Vagina (tissue), 2 donors: Measurements from ENCODE around the gene CBFA2T3. TPM values are rescaled to one million over a fixed set of nuclear protein-coding genes. Genes with fewer than 3 reads are reported as not detected.

Source experiments
- DNase-seq, 2 donors: peaks; one replicate each; pipeline ENCODE4 v3.0.0-alpha.2; 2017; ENCODE audit errors: extremely low spot score in 2 of 2
- H3K27ac ChIP-seq: fragments of 200-600 bp; sonication (generic); one replicate; pipeline ENCODE4 v1.5.1; 2019
- H3K27me3 ChIP-seq: fragments of 200-600 bp; sonication (generic); one replicate; pipeline ENCODE4 v1.5.1; 2019
- H3K36me3 ChIP-seq, 2 donors: fragments of 200-600 bp; sonication (generic); one replicate each; pipeline ENCODE4 v1.5.1; 2017 to 2019
- H3K4me1 ChIP-seq: fragments of 200-600 bp; sonication (generic); one replicate; pipeline ENCODE4 v1.5.1; 2019
- H3K4me3 ChIP-seq, 2 donors: fragments of 200-600 bp; sonication (generic); 1 replicate in 1 of 2; 2 replicates in 1 of 2; pipeline ENCODE4 v1.5.1; 2016 to 2019
- H3K9me3 ChIP-seq: fragments of 200-600 bp; sonication (generic); one replicate; pipeline ENCODE4 v1.5.1; 2019
- CTCF ChIP-seq, 3 experiments: fragments of 450-650 bp in 2 of 3; fragments of 200-600 bp in 1 of 3; sonication (generic) in 1 of 3; IDR thresholded peaks; one replicate each; pipeline ENCODE4 v1.5.1; 2017 to 2019; ENCODE audit warnings: antibody characterized with exemption in 3 of 3, mild to moderate bottlenecking in 2 of 3, moderate library complexity in 2 of 3
- POLR2A ChIP-seq, 2 donors: fragments of 450-650 bp; IDR thresholded peaks; one replicate each; pipeline ENCODE4 v1.6.1; 2017; ENCODE audit warnings: antibody characterized with exemption in 2 of 2, mild to moderate bottlenecking in 2 of 2, moderate library complexity in 2 of 2
- POLR2AphosphoS5 ChIP-seq, 2 donors: sonication (generic); formaldehyde crosslinking; IDR thresholded peaks; one replicate each; pipeline ENCODE4 v1.9.0; 2017; ENCODE audit warnings: antibody characterized with exemption in 2 of 2, mild to moderate bottlenecking in 2 of 2, low read depth in 1 of 2; ENCODE audit not compliant: insufficient read depth in 1 of 2
- intact Hi-C: fragments of 100-400 bp; cut with DNase I; formaldehyde crosslinking; loops from one replicate; pipeline ENCODE4 v1.15.1; 2023
- total RNA-seq: library from RNA; depleted of rRNA; stranded (reverse); fragments of >200 nt; gene quantifications from one replicate; pipeline ENCODE4 v1.2.3, GENCODE V29; 2016

The CBFA2T3 gene
- total RNA-seq, 1 donor from 2014 or later: 2.7 TPM

- H3K4me1 ChIP-seq: no peaks in the 10 kb centered on the region
- no peaks in the 10 kb centered on the region for H3K36me3 ChIP-seq
- H3K4me3 ChIP-seq: no peak overlapping the region
- DNase-seq: no peak
- no peaks in the 10 kb centered on the region for H3K9me3 ChIP-seq
- TF ChIP-seq POLR2A (IDR thresholded peaks at IDR 0.05) (no peak), POLR2AphosphoS5 (IDR thresholded peaks at IDR 0.05; ENCODE audit: insufficient read depth in 1 of 2, low read depth in 1 of 2) (no peak), CTCF (IDR thresholded peaks at IDR 0.05) (no peak)
- H3K27ac ChIP-seq: no peak overlapping the region
- intact Hi-C loops: no loop called here
- no peaks in the 10 kb centered on the region for H3K27me3 ChIP-seq
Measured at GRCh38 chr16:88991813-88992350, 14.9 kb upstream of the CBFA2T3 start.

GRCh38 chr16:88989852-88990547, 13.0 kb upstream of the CBFA2T3 start:
- H3K27ac ChIP-seq: no peak overlapping the region
- H3K27me3 ChIP-seq: no peaks in the 10 kb centered on the region
- intact Hi-C loops: no loop called here

GRCh38 chr16:88988980-88989811, 12.2 kb upstream of the CBFA2T3 start:
- H3K4me3 ChIP-seq: no peak overlapping the region
- intact Hi-C loops: no loop called here
- no peak for TF ChIP-seq POLR2A (IDR thresholded peaks at IDR 0.05)
- TF ChIP-seq POLR2AphosphoS5 (IDR thresholded peaks at IDR 0.05; ENCODE audit: insufficient read depth in 1 of 2, low read depth in 1 of 2): no peak
- no peak for TF ChIP-seq CTCF (IDR thresholded peaks at IDR 0.05)
- no peak for DNase-seq
- H3K27me3 ChIP-seq: no peaks in the 10 kb centered on the region
- H3K36me3 ChIP-seq: no peaks in the 10 kb centered on the region
- no peak overlapping the region for H3K27ac ChIP-seq
- no peaks in the 10 kb centered on the region for H3K4me1 ChIP-seq
- no peaks in the 10 kb centered on the region for H3K9me3 ChIP-seq

More at GRCh38 chr16:88989852-88990547, 13.0 kb upstream of the CBFA2T3 start:
- no peak overlapping the region for H3K4me3 ChIP-seq
- no peaks in the 10 kb centered on the region for H3K9me3 ChIP-seq
- no peak for DNase-seq
- no peaks in the 10 kb centered on the region for H3K36me3 ChIP-seq
- no peaks in the 10 kb centered on the region for H3K4me1 ChIP-seq
- TF ChIP-seq POLR2AphosphoS5 (IDR thresholded peaks at IDR 0.05; ENCODE audit: insufficient read depth in 1 of 2, low read depth in 1 of 2) (no peak), POLR2A (IDR thresholded peaks at IDR 0.05) (no peak), CTCF (IDR thresholded peaks at IDR 0.05) (no peak)

- H3K4me1 ChIP-seq: no peaks in the 10 kb centered on the region
- no peaks in the 10 kb centered on the region for H3K36me3 ChIP-seq
- intact Hi-C loops: no loop called here
- no peak overlapping the region for H3K27ac ChIP-seq
- no peaks in the 10 kb centered on the region for H3K9me3 ChIP-seq
- no peak for DNase-seq
- H3K4me3 ChIP-seq: no peak overlapping the region
- no peaks in the 10 kb centered on the region for H3K27me3 ChIP-seq
- TF ChIP-seq POLR2AphosphoS5 (IDR thresholded peaks at IDR 0.05; ENCODE audit: insufficient read depth in 1 of 2, low read depth in 1 of 2): no peak
- no peak for TF ChIP-seq CTCF (IDR thresholded peaks at IDR 0.05)
- TF ChIP-seq POLR2A (IDR thresholded peaks at IDR 0.05): no peak
Measured at GRCh38 chr16:88985521-88985920, 8.5 kb upstream of the CBFA2T3 start.
